ENCODE results near the gene HCN1.
"Not testable (repeated sequence)": the region's sequence is repeated elsewhere in the genome, so short reads cannot be mapped to it uniquely, and the experiment has no call there.

HCN1 gene

DNA sequence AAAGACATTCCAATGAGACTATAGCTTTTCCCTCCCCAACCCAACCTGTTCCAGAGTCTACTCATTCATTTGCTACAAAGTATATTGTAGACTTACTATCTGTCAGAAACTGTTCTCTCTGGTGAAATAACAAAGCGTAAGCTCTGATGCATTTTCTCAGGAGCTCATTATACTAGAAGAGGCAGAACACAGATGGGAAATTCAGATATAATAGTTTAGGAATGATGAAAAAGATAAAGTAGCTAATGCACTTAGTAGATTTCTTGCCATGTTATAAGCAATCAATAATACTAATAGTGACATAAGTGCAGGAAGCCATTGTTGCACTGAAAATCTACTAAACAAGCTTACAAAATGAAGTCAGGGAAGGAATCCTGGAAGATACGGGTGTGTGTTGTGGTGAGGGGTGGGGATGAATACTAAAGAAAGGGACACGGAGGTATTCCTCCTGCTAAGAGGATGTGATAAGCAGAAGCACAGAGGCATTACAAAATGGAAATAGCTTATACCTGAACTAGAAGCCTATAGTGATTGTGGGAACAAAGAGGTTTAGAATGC is 78.2 kb downstream of the HCN1 start:
- H3K9me3 ChIP-seq (ENCODE audit: control insufficient read depth, low read depth, low read length) = no peaks in the 10 kb centered on the region
- no peaks in the 10 kb centered on the region for H3K27me3 ChIP-seq (ENCODE audit: control insufficient read depth, insufficient read depth, low read length)
- H3K4me3 ChIP-seq (ENCODE audit: low read length) = no peak overlapping the region
- peaks cover 20% of the 10 kb centered on the region for H3K4me1 ChIP-seq (ENCODE audit: control insufficient read depth, low read depth, low read length)
- H3K9ac ChIP-seq (ENCODE audit: low read length) = no peak overlapping the region
- no peaks in the 10 kb centered on the region for H3K36me3 ChIP-seq (ENCODE audit: control insufficient read depth, low read depth, low read length)
- no peak overlapping the region for H3K27ac ChIP-seq (ENCODE audit: low read length)

DNA sequence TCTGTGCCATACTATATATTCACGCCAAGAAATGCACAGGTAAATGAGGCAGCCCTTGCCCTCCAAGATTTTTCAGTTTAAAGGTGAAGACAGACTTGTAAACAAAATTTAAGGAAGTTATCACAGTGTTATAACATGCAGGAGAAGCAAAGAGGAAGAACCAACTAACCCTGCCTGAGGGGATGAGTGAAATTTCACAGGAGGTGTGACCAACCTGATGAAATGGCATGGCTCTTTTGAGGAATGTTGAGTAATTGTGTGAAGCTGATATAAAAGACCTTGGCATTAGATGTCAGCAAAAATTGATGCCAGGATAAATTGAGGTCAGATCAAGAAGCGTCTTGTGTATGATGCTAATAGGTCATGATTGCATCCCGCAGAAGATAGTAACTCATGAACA is 86.5 kb downstream of the HCN1 start:
- Histone ChIP-seq H3K36me3 (ENCODE audit: control insufficient read depth, low read depth, low read length) (no peaks in the 10 kb centered on the region), H3K9ac (ENCODE audit: low read length) (no peak overlapping the region), H3K4me1 (ENCODE audit: control insufficient read depth, low read depth, low read length) (peaks cover 8% of the 10 kb centered on the region), H3K27ac (ENCODE audit: low read length) (no peak overlapping the region), H3K27me3 (ENCODE audit: control insufficient read depth, insufficient read depth, low read length) (no peaks in the 10 kb centered on the region), H3K9me3 (ENCODE audit: control insufficient read depth, low read depth, low read length) (no peaks in the 10 kb centered on the region), H3K4me3 (ENCODE audit: low read length) (no peak overlapping the region)

DNA sequence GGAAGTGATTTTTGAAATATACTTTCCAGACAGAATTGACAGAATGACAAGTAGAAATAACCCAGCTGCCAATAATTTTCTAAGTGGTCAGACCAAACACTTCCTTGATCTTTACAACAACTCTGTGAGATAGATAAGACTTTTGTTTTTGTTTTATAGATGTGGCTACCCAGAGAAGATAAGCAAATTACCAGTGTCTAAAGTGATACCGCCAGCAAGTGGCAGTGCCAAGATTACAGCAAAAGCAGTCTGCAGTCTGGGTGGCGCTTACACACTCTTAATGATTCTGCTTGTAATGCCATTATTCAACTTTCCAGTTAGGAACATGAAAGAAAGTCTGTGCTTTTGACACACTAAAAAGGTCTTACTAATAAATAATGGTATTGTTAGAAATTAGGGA is 92.1 kb downstream of the HCN1 start:
- Histone ChIP-seq H3K36me3 (ENCODE audit: control insufficient read depth, low read depth, low read length) (no peaks in the 10 kb centered on the region), H3K9me3 (ENCODE audit: control insufficient read depth, low read depth, low read length) (no peaks in the 10 kb centered on the region), H3K4me1 (ENCODE audit: control insufficient read depth, low read depth, low read length) (no peaks in the 10 kb centered on the region), H3K4me3 (ENCODE audit: low read length) (no peak overlapping the region), H3K27me3 (ENCODE audit: control insufficient read depth, insufficient read depth, low read length) (no peaks in the 10 kb centered on the region), H3K9ac (ENCODE audit: low read length) (no peak overlapping the region), H3K27ac (ENCODE audit: low read length) (no peak overlapping the region)

DNA sequence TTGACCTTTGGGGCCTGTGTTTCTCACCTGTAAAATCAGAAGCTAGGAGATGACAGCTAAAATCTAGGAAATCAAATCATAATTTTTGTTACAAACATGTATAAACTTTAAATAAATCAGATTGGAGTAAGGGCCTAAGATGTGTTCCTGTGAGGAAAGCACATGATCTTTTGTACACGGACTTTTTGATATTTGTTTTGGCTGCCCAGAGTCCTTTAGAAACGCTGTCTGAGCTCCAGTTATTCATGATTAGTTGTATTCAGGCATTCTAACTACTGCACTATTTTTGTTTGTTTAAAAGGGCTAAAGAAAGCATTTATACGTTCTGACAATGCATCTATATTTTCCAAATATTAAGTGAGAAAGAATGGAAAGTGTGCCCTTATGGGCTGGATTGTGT is 94.8 kb downstream of the HCN1 start:
- H3K4me3 ChIP-seq (ENCODE audit: low read length) = no peak overlapping the region
- H3K27ac ChIP-seq (ENCODE audit: low read length) = no peak overlapping the region
- H3K36me3 ChIP-seq (ENCODE audit: control insufficient read depth, low read depth, low read length) = no peaks in the 10 kb centered on the region
- no peaks in the 10 kb centered on the region for H3K4me1 ChIP-seq (ENCODE audit: control insufficient read depth, low read depth, low read length)
- no peaks in the 10 kb centered on the region for H3K9me3 ChIP-seq (ENCODE audit: control insufficient read depth, low read depth, low read length)
- H3K9ac ChIP-seq (ENCODE audit: low read length) = no peak overlapping the region
- H3K27me3 ChIP-seq (ENCODE audit: control insufficient read depth, insufficient read depth, low read length) = no peaks in the 10 kb centered on the region

DNA sequence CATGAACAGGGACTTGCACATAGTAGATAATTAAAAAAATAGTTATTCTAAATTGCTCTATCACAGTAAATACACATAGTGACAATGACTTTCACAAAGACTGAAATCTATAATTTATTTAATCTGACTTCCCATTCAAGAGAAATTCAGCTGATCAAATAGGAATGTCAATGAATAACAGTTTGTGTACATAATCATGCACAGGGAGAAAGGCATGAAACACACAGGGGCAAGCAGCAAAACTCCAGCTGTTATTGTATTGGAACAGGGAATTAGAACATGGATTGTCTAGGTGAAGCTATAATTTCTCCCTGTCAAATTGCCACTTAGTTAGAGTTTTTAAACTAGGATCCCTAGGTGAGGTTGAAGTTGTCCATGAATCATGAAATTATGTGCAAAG is 99.9 kb downstream of the HCN1 start:
- Histone ChIP-seq H3K27me3 (ENCODE audit: control insufficient read depth, insufficient read depth, low read length) (no peaks in the 10 kb centered on the region), H3K4me3 (ENCODE audit: low read length) (no peak overlapping the region), H3K9ac (ENCODE audit: low read length) (no peak overlapping the region), H3K36me3 (ENCODE audit: control insufficient read depth, low read depth, low read length) (no peaks in the 10 kb centered on the region), H3K4me1 (ENCODE audit: control insufficient read depth, low read depth, low read length) (no peaks in the 10 kb centered on the region), H3K27ac (ENCODE audit: low read length) (no peak overlapping the region), H3K9me3 (ENCODE audit: control insufficient read depth, low read depth, low read length) (no peaks in the 10 kb centered on the region)

DNA sequence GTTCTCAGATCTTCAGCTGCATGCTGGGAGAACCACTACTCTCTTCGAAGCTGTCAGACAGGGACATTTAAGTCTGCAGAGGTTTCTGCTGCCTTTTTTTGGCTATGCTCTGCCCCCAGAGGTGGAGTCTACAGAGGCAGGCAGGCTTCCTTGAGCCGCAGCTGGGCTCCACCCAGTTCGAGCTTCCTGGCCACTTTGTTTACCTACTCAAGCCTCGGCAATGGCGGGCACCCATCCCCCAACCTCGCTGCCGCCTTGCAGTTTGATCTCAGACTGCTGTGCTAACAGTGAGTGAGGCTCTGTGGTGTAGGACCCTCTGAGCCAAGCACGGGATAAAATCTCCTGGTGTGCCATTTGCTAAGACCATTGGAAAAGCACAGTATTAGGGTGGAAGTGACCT is 110.2 kb downstream of the HCN1 start:
- H3K9ac ChIP-seq (ENCODE audit: low read length); H3K27ac ChIP-seq (ENCODE audit: low read length); H3K4me3 ChIP-seq (ENCODE audit: low read length); H3K9me3 ChIP-seq (ENCODE audit: control insufficient read depth, low read depth, low read length); H3K36me3 ChIP-seq (ENCODE audit: control insufficient read depth, low read depth, low read length); H3K4me1 ChIP-seq (ENCODE audit: control insufficient read depth, low read depth, low read length); H3K27me3 ChIP-seq (ENCODE audit: control insufficient read depth, insufficient read depth, low read length): not testable (repeated sequence)

DNA sequence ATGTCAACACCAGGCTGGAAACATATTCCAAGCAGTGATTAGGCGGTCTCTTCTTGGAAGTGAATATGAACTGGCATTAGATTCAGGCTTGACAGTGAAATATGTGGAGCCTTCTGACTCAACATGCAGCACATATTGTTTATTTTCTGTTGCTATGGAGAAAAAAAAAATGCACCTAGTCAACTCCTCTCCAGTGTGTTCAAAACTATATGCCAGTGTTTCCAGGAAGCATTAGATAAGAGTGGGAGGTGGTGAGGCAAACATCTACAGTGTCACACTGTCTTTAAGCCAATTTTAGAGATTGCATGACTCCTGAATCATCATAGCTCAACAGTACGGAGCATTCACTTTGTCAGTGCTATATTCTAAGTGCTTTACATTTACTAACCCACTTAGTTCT is 117.9 kb downstream of the HCN1 start:
- Histone ChIP-seq H3K9ac (ENCODE audit: low read length) (no peak overlapping the region), H3K4me3 (ENCODE audit: low read length) (no peak overlapping the region), H3K4me1 (ENCODE audit: control insufficient read depth, low read depth, low read length) (peaks cover 4% of the 10 kb centered on the region), H3K36me3 (ENCODE audit: control insufficient read depth, low read depth, low read length) (no peaks in the 10 kb centered on the region), H3K9me3 (ENCODE audit: control insufficient read depth, low read depth, low read length) (no peaks in the 10 kb centered on the region), H3K27me3 (ENCODE audit: control insufficient read depth, insufficient read depth, low read length) (no peaks in the 10 kb centered on the region), H3K27ac (ENCODE audit: low read length) (no peak overlapping the region)

DNA sequence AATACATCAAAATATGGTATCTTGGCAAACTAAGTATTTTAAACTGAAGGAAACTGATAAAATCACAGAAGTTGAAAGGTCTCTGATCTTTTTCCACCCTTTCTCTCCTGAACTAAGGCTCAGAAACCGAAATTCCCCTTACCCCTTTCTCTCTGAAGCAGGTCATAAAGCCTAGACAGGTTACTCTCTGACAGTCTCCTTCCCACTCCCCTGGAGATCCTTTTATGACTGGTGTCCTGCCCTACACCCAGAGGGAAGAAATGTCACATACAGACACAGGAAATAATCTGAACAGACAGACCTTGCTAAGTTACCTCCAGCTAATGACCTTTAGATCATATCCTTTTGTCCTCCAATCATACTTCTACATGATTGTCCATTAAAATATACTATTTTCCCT is 127.4 kb downstream of the HCN1 start:
- Histone ChIP-seq H3K27me3 (ENCODE audit: control insufficient read depth, insufficient read depth, low read length) (no peaks in the 10 kb centered on the region), H3K4me1 (ENCODE audit: control insufficient read depth, low read depth, low read length) (peaks cover 29% of the 10 kb centered on the region), H3K27ac (ENCODE audit: low read length) (peak overlapping the region; percentile 39), H3K9me3 (ENCODE audit: control insufficient read depth, low read depth, low read length) (no peaks in the 10 kb centered on the region), H3K4me3 (ENCODE audit: low read length) (no peak overlapping the region), H3K9ac (ENCODE audit: low read length) (no peak overlapping the region), H3K36me3 (ENCODE audit: control insufficient read depth, low read depth, low read length) (no peaks in the 10 kb centered on the region)

DNA sequence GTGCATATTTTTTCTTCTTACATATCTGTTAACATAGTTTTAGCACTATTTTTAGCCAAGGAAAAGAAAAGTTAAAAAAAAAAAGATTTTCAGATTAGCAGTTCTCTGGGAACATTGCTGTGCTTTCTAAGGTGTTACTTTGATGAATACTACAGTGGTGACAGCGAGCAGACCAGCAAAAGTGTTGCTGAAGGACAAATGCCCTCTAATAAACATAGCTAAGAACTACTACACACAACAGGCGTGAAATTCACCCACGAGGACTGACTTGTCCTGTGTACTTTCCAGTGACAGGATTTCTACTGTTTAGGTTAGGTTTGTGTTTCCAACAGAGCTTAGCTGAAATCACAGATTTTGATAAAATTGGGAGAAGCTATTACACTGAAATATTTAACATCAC is 153.8 kb downstream of the HCN1 start:
- Histone ChIP-seq H3K9me3 (ENCODE audit: control insufficient read depth, low read depth, low read length) (no peaks in the 10 kb centered on the region), H3K9ac (ENCODE audit: low read length) (no peak overlapping the region), H3K4me3 (ENCODE audit: low read length) (no peak overlapping the region), H3K27ac (ENCODE audit: low read length) (no peak overlapping the region), H3K27me3 (ENCODE audit: control insufficient read depth, insufficient read depth, low read length) (no peaks in the 10 kb centered on the region), H3K36me3 (ENCODE audit: control insufficient read depth, low read depth, low read length) (no peaks in the 10 kb centered on the region), H3K4me1 (ENCODE audit: control insufficient read depth, low read depth, low read length) (no peaks in the 10 kb centered on the region)

DNA sequence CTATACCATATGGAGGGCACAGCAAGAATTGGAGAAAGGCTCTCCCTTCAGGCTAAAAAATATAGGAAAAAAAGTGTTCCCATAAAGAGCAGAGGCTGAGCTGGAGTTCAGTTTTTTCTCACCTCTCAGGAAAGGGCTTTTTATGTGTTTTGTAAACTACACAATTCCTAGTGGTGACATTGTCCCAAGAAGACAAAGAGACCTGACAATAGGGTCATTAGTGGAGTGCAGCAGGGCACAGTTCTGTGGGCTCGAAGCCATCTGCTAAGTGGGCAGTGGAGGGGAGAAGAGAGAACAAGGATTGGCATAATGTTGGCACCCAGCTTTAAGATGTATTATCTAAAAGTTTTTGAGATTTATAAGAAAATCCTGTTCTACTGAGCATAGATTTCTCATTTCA is 162.5 kb downstream of the HCN1 start:
- H3K36me3 ChIP-seq (ENCODE audit: control insufficient read depth, low read depth, low read length) = no peaks in the 10 kb centered on the region

DNA sequence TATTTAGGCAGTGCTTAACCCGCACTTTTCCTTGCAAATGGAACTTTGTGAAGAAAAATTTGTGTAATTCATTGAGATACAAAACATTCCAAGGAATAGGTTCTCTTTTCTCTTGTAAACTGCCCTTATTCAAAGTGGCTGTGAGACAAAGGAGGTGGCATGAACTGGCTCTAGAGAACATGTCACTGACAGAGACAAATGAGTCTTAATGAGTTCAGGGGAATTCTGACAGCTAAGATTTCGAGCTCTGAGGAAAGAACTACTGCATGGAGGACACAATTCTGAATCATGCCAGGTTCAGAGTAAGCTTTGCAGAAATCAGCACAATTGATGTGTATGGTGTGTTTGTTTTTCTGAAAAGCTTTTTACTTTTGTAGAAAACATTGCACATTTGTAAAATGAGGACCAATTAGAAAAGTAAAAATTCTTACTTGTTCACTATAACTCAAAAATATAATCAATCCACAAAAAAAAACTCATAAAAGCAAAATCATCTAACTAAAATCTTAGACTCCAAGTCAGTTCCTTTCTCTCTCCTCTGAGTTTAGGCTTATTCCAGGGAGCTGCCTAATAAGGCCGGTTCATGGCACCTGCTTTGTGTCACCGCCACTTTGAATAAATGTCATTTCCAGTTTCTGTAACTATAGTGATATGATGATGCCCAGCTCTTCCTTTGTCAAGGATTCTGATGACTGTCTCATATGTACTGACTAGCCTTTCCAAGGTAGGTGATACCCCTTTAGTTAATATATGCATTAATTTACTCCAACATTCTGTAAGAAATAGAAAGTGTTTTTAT is 163.2 kb downstream of the HCN1 start:
- H3K36me3 ChIP-seq (ENCODE audit: control insufficient read depth, low read depth, low read length) = no peaks in the 10 kb centered on the region
- H3K4me3 ChIP-seq (ENCODE audit: low read length) = no peak overlapping the region
- H3K27ac ChIP-seq (ENCODE audit: low read length) = no peak overlapping the region
- H3K27me3 ChIP-seq (ENCODE audit: control insufficient read depth, insufficient read depth, low read length) = no peaks in the 10 kb centered on the region
- H3K9ac ChIP-seq (ENCODE audit: low read length) = no peak overlapping the region
- no peaks in the 10 kb centered on the region for H3K9me3 ChIP-seq (ENCODE audit: control insufficient read depth, low read depth, low read length)
- H3K4me1 ChIP-seq (ENCODE audit: control insufficient read depth, low read depth, low read length) = peaks cover 10% of the 10 kb centered on the region

More for the DNA sequence above, 162.5 kb downstream of the HCN1 start:
- no peaks in the 10 kb centered on the region for H3K27me3 ChIP-seq (ENCODE audit: control insufficient read depth, insufficient read depth, low read length)
- H3K27ac ChIP-seq (ENCODE audit: low read length) = no peak overlapping the region
- no peak overlapping the region for H3K4me3 ChIP-seq (ENCODE audit: low read length)
- no peaks in the 10 kb centered on the region for H3K9me3 ChIP-seq (ENCODE audit: control insufficient read depth, low read depth, low read length)
- H3K9ac ChIP-seq (ENCODE audit: low read length) = no peak overlapping the region
- peaks cover 10% of the 10 kb centered on the region for H3K4me1 ChIP-seq (ENCODE audit: control insufficient read depth, low read depth, low read length)

DNA sequence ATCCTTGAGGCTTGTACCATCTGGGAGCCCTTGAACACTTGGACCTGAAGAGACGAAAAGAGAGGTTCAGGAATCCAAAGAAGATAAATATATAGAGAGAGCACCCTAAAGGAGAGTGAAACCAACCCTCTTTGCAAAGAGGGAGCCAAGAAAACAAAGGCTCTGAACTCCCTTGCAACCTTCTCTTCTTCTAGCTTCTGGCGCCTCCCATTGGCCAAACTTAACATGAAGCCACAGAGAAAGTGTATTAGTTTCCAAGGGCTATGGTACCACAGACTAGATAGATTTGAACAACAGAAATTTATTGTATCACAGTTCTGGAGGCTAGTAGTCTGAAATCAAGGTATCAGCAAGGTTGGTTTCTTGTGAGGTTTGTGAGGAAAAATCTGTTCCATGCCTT is 175.1 kb downstream of the HCN1 start:
- H3K9ac ChIP-seq (ENCODE audit: low read length) = no peak overlapping the region
- H3K27ac ChIP-seq (ENCODE audit: low read length) = no peak overlapping the region
- no peaks in the 10 kb centered on the region for H3K9me3 ChIP-seq (ENCODE audit: control insufficient read depth, low read depth, low read length)
- H3K36me3 ChIP-seq (ENCODE audit: control insufficient read depth, low read depth, low read length) = no peaks in the 10 kb centered on the region
- no peaks in the 10 kb centered on the region for H3K4me1 ChIP-seq (ENCODE audit: control insufficient read depth, low read depth, low read length)
- no peak overlapping the region for H3K4me3 ChIP-seq (ENCODE audit: low read length)
- H3K27me3 ChIP-seq (ENCODE audit: control insufficient read depth, insufficient read depth, low read length) = no peaks in the 10 kb centered on the region

Data from iPS-18a (cell line).